SU-DHL-6 (cell line): ENCODE data around the gene AKR1C1.
"Not testable (repeated sequence)": the region's sequence is repeated elsewhere in the genome, so short reads cannot be mapped to it uniquely, and the experiment has no call there.

ENCODE experiments used
- CTCF ChIP-seq: fragments of 200-600 bp; sonication (generic); IDR thresholded peaks from one replicate; pipeline ENCODE4 v1.5.1; 2017; ENCODE audit warnings: antibody characterized with exemption, mild to moderate bottlenecking, low read length, moderate library complexity; ENCODE audit not compliant: insufficient read depth, poor library complexity, severe bottlenecking
- EZH2phosphoT487 ChIP-seq: fragments of 200-600 bp; sonication (generic), shearing (Covaris generic); conservative IDR thresholded peaks from 2 replicates; pipeline ENCODE4 v1.6.1; 2018; ENCODE audit warnings: mild to moderate bottlenecking, antibody characterized with exemption, low read length, moderate library complexity, mixed read lengths

- not testable (repeated sequence) for TF ChIP-seq CTCF, EZH2phosphoT487
Observed at GRCh38 chr10:4965763-4966162, 2.5 kb downstream of the AKR1C1 start.
